PC-3 (cell line): ENCODE measurements around the gene CAND2. TPM values are rescaled to one million over a fixed set of nuclear protein-coding genes. Genes with fewer than 3 reads are reported as not detected.

Experiments
- ATAC-seq: fragments of 200-7000 bp; cut with Tn5 transposase; 2 replicates; pipeline ENCODE4 v1.9.1; 2020; ENCODE audit warnings: mild to moderate bottlenecking, moderate library complexity
- BruUV-seq: library from RNA; stranded (reverse); fragments of 400-500 nt; replicated peaks from 2 replicates; lab custom pipeline; 2021; lab: Mats Ljungman, UMichigan
- CTCF ChIA-PET: fragments of 300-600 bp; sonication (Branson Sonifier 250); formaldehyde crosslinking; loops from one replicate; lab custom pipeline; 2022; ENCODE audit warnings: antibody characterized with exemption; lab: Charles Lee
- POLR2A ChIA-PET: fragments of 300-600 bp; sonication (Branson Sonifier 250); formaldehyde crosslinking; loops from one replicate; lab custom pipeline; 2022; ENCODE audit warnings: antibody characterized with exemption; ENCODE audit not compliant: unreplicated experiment; lab: Charles Lee
- DNase-seq: peaks from one replicate; pipeline ENCODE4 v3.0.0-alpha.2; 2015
- H2AFZ ChIP-seq: fragments of 300-600 bp; sonication (generic); 2 replicates; pipeline ENCODE4 v1.6.0; 2016; ENCODE audit warnings: antibody characterized with exemption, low read length
- H3F3A ChIP-seq: fragments of 300-600 bp; sonication (generic); one replicate; pipeline ENCODE4 v1.6.0; 2017; ENCODE audit warnings: antibody characterized with exemption, low read length, control low read depth, mild to moderate bottlenecking; ENCODE audit not compliant: unreplicated experiment
- H3K27ac ChIP-seq: fragments of 300-600 bp; sonication (generic); 2 replicates; pipeline ENCODE4 v1.5.1; 2016; ENCODE audit warnings: mild to moderate bottlenecking, low read length
- H3K27me3 ChIP-seq: fragments of 300-600 bp; sonication (generic); 2 replicates; pipeline ENCODE4 v1.6.1; 2016; ENCODE audit warnings: low read length, mixed read lengths
- H3K36me3 ChIP-seq: fragments of 300-600 bp; sonication (generic); 2 replicates; pipeline ENCODE4 v1.6.1; 2016; ENCODE audit warnings: low read depth, mixed run types, low read length, mixed read lengths
- H3K4me1 ChIP-seq: fragments of 300-600 bp; sonication (generic); 2 replicates; pipeline ENCODE4 v1.5.1; 2016; ENCODE audit warnings: low read length; ENCODE audit not compliant: insufficient read depth
- H3K4me2 ChIP-seq: fragments of 300-600 bp; sonication (generic); 2 replicates; pipeline ENCODE4 v1.6.0; 2016; ENCODE audit warnings: low read length
- H3K4me3 ChIP-seq: fragments of 300-600 bp; sonication (generic); 2 replicates; pipeline ENCODE4 v1.5.1; 2016; ENCODE audit warnings: mild to moderate bottlenecking, low read length, mixed read lengths
- H3K79me2 ChIP-seq: fragments of 300-600 bp; sonication (generic); 2 replicates; pipeline ENCODE4 v1.6.1; 2017; ENCODE audit warnings: low read length, mixed read lengths
- H3K9ac ChIP-seq: fragments of 300-600 bp; sonication (generic); 2 replicates; pipeline ENCODE4 v1.6.0; 2016; ENCODE audit warnings: mild to moderate bottlenecking, low read length
- H3K9me2 ChIP-seq: fragments of 300-600 bp; sonication (generic); replicated peaks from 2 replicates; pipeline ENCODE4 v1.6.1; 2016; ENCODE audit warnings: mixed run types, low read length, mixed read lengths
- H3K9me3 ChIP-seq: fragments of 300-600 bp; sonication (generic); 2 replicates; pipeline ENCODE4 v1.6.1; 2016; ENCODE audit warnings: low read length, mixed read lengths
- H4K20me1 ChIP-seq: fragments of 300-600 bp; sonication (generic); 2 replicates; pipeline ENCODE4 v1.6.1; 2016; ENCODE audit warnings: low read length, mixed read lengths
- CTCF ChIP-seq: fragments of 300-600 bp; sonication (generic); conservative IDR thresholded peaks from 2 replicates; pipeline ENCODE4 v1.5.1; 2017; ENCODE audit warnings: antibody characterized with exemption, low read depth, mild to moderate bottlenecking, low read length
- EZH2 ChIP-seq: fragments of 300-600 bp; sonication (generic); IDR thresholded peaks from one replicate; pipeline ENCODE4 v1.6.1; 2017; ENCODE audit warnings: antibody characterized with exemption, mild to moderate bottlenecking, low read length; ENCODE audit not compliant: unreplicated experiment
- EZH2phosphoT487 ChIP-seq: fragments of 300-600 bp; sonication (generic); IDR thresholded peaks from 2 replicates; pipeline ENCODE4 v1.6.1; 2018; ENCODE audit warnings: mild to moderate bottlenecking, antibody characterized with exemption, low read length, borderline replicate concordance
- intact Hi-C: fragments of 100-400 bp; cut with micrococcal nuclease; formaldehyde crosslinking; loops from 2 replicates; pipeline ENCODE4 v1.9.0; 2023
- total RNA-seq: library from RNA; depleted of rRNA; stranded (reverse); fragments of >200 nt; gene quantifications from 2 replicates; pipeline ENCODE4 v1.2.3, GENCODE V29; 2014

The CAND2 gene
- total RNA-seq, 1 experiment from 2014 or later: 4.8 TPM

GRCh38 chr3:12797892-12798558, 1.5 kb downstream of the CAND2 start:
- ChIA-PET CTCF (no interaction called here), POLR2A (no interaction called here)
- no peaks in the 10 kb centered on the region for H3K9me2 ChIP-seq
- H3K27me3 ChIP-seq: no peaks in the 10 kb centered on the region
- intact Hi-C loops: no loop called here
- no peaks in the 10 kb centered on the region for H3K79me2 ChIP-seq
- H3K4me3 ChIP-seq: no peak overlapping the region
- H3K4me2 ChIP-seq: no peak overlapping the region
- H3K27ac ChIP-seq: no peak overlapping the region
- no peak overlapping the region for H2AFZ ChIP-seq
- ATAC-seq (no peak), DNase-seq (no peak)
- no peaks in the 10 kb centered on the region for H3K36me3 ChIP-seq
- H3K9ac ChIP-seq: no peak overlapping the region
- no peaks in the 10 kb centered on the region for H3K9me3 ChIP-seq
- no peak for TF ChIP-seq EZH2
- TF ChIP-seq EZH2phosphoT487: no peak
- no peak for TF ChIP-seq CTCF
- no peaks in the 10 kb centered on the region for H4K20me1 ChIP-seq
- no TSS peak for BruUV-seq
- H3F3A ChIP-seq: no peaks in the 10 kb centered on the region
- 0 out of 2 replicates have a peak, but pooled peaks cover 6% of the 10 kb centered on the region for H3K4me1 ChIP-seq

- BruUV-seq: no TSS peak
Measured at GRCh38 chr3:12798559-12799179, 2.2 kb downstream of the CAND2 start.

More at GRCh38 chr3:12798559-12799179, 2.2 kb downstream of the CAND2 start:
- intact Hi-C loops: no loop called here
- Histone ChIP-seq H3K4me1 (0 out of 2 replicates have a peak, but pooled peaks cover 6% of the 10 kb centered on the region), H3F3A (no peaks in the 10 kb centered on the region), H3K79me2 (no peaks in the 10 kb centered on the region), H3K36me3 (no peaks in the 10 kb centered on the region), H4K20me1 (no peaks in the 10 kb centered on the region), H3K9me3 (no peaks in the 10 kb centered on the region), H3K27ac (no peak overlapping the region), H3K4me2 (no peak overlapping the region), H3K4me3 (no peak overlapping the region), H3K9me2 (no peaks in the 10 kb centered on the region), H2AFZ (no peak overlapping the region), H3K9ac (no peak overlapping the region), H3K27me3 (no peaks in the 10 kb centered on the region)
- TF ChIP-seq CTCF (no peak), EZH2phosphoT487 (no peak), EZH2 (no peak)
- ChIA-PET CTCF (no interaction called here), POLR2A (interaction anchor here (0.6 kb wide), 1 partner anchor 1853 kb away, joined by 3 read pairs; the partner anchor contains the start of gene CCDC174)
- ATAC-seq: no peak
- no peak for DNase-seq
